GM23248 (cell line): ENCODE data around the gene CCDC196.

Source experiments
- EZH2 ChIP-seq: fragments of 200-600 bp; sonication (generic); IDR thresholded peaks from 2 replicates; pipeline ENCODE4 v1.6.1; 2018; ENCODE audit warnings: antibody characterized with exemption, mild to moderate bottlenecking; ENCODE audit not compliant: insufficient read depth, poor library complexity, severe bottlenecking
- EZH2phosphoT487 ChIP-seq: fragments of 200-600 bp; sonication (generic); IDR thresholded peaks from 2 replicates; pipeline ENCODE4 v1.6.1; 2018; ENCODE audit warnings: antibody characterized with exemption, moderate library complexity, mild to moderate bottlenecking, low read depth; ENCODE audit not compliant: insufficient read depth

DNA sequence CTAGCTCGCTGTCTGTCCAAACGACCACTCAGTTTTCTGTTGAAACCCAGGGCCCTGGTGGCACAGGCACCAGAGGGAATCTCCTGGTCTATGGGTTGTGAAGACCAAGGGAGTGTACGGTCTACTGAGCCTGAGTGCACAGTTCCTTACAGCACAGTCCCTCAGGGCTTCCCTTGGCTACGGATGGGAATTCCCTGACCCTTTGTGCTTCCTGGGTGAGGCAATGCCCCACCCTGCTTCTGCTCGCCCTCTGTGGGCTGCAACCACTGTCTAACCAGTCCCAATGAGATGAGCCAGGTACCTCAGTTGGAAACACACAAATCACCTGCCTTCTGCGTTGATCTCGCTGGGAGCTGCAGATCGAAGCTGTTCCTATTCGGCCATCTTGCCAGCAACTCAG lies 44.4 kb downstream of the CCDC196 start:
- TF ChIP-seq EZH2 (no peak), EZH2phosphoT487 (no peak)
